ENCODE data around the gene GALNT11. TPM values are rescaled to one million over a fixed set of nuclear protein-coding genes. Genes with fewer than 3 reads are reported as not detected.
A peak's percentile ranks its signal among the peaks of the same experiment; 100 is the strongest.

Gene GALNT11
- total and polyA plus RNA-seq, 9 of the 15 experiments (the other 6 are each of a cell fraction or from before 2014, with no cell fraction given), result 8.2 to 59.5 (median 36.5) TPM

GRCh38 chr7:152128252-152128651, 102.8 kb downstream of the GALNT11 start:
- ATAC-seq, result no peak

GRCh38 chr7:152128741-152129461, 103.4 kb downstream of the GALNT11 start:
- Histone ChIP-seq H3K9me1 (ENCODE audit: control insufficient read depth, insufficient read depth, low read length) (no peaks in the 10 kb centered on the region), H3K9me3 (replicated peaks; ENCODE audit: control insufficient read depth, insufficient read depth, low read depth, low read length) (peaks cover 5% of the 10 kb centered on the region), H3K27me3 (ENCODE audit: control insufficient read depth in 2 of 2, insufficient read depth in 2 of 2, low read length in 2 of 2) (no peaks in the 10 kb centered on the region), H3K36me3 (ENCODE audit: control insufficient read depth, insufficient read depth, low read length) (peaks cover 88% of the 10 kb centered on the region), H2AFZ (ENCODE audit: low read depth, low read length) (no peak overlapping the region), H3K27ac (ENCODE audit: extremely low read depth, low read depth, low read length) (no peak overlapping the region), H3K4me3 (no peak overlapping the region), H3K4me1 (replicated peaks in 1 of 2; ENCODE audit: control insufficient read depth in 2 of 2, insufficient read depth in 2 of 2, low read length in 2 of 2) (0 out of 5 replicates have a peak, but pooled peaks cover 0 to 3% of the 10 kb centered on the region in 2 experiments), H3K79me2 (ENCODE audit: control insufficient read depth, insufficient read depth, low read length) (no peaks in the 10 kb centered on the region; the same call in 2 of the 3 replicates), H3K9ac (ENCODE audit: insufficient read depth in 1 of 2, low read depth in 2 of 2, low read length in 2 of 2) (no peak overlapping the region), H3K4me2 (ENCODE audit: insufficient read depth, low read length) (no peak overlapping the region), H4K20me1 (replicated peaks; ENCODE audit: control insufficient read depth, insufficient read depth, low read length) (no peaks in the 10 kb centered on the region)
- DNase-seq (ENCODE audit: extremely low read depth in 1 of 4, low spot score in 3 of 4), result no peak
- in situ Hi-C loops (cut with MboI), result no loop called here
- ATAC-seq, result no peak
- FAIRE-seq, result no peak
- BruUV-seq (replicated peaks), result no TSS peak
- intact Hi-C loops (cut with micrococcal nuclease), result no loop called here
- TF ChIP-seq RBM22 (IDR thresholded peaks at IDR 0.05; ENCODE audit: low read depth, low read length, poor library complexity, severe bottlenecking), result peak; percentile 23
- peak; percentile 79 for TF ChIP-seq PCBP1 (IDR thresholded peaks at IDR 0.05; ENCODE audit: low read depth, low read length, poor library complexity, severe bottlenecking)
- TF ChIP-seq ILF3 (IDR thresholded peaks at IDR 0.05; ENCODE audit: borderline replicate concordance), result no peak
- TF ChIP-seq POLR2G (IDR thresholded peaks at IDR 0.05; ENCODE audit: low read depth, low read length), result peak; percentile 66
- TF ChIP-seq ZBTB8A (IDR thresholded peaks at IDR 0.05; ENCODE audit: partially characterized antibody), result no peak
- no peak for TF ChIP-seq BRF1 (IDR thresholded peaks at IDR 0.05; ENCODE audit: borderline replicate concordance, extremely low read depth, insufficient read length)
- no peak for TF ChIP-seq NCOR1 (IDR thresholded peaks at IDR 0.05)
- peak; percentile 26; the same call in 1 of the 2 replicates for TF ChIP-seq TGIF2 (CRISPR knock-in tag; IDR thresholded peaks at IDR 0.05)
- TF ChIP-seq, protein P1, sequence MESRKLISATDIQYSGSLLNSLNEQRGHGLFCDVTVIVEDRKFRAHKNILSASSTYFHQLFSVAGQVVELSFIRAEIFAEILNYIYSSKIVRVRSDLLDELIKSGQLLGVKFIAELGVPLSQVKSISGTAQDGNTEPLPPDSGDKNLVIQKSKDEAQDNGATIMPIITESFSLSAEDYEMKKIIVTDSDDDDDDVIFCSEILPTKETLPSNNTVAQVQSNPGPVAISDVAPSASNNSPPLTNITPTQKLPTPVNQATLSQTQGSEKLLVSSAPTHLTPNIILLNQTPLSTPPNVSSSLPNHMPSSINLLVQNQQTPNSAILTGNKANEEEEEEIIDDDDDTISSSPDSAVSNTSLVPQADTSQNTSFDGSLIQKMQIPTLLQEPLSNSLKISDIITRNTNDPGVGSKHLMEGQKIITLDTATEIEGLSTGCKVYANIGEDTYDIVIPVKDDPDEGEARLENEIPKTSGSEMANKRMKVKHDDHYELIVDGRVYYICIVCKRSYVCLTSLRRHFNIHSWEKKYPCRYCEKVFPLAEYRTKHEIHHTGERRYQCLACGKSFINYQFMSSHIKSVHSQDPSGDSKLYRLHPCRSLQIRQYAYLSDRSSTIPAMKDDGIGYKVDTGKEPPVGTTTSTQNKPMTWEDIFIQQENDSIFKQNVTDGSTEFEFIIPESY (CRISPR knock-in tag; IDR thresholded peaks at IDR 0.05), result peak; percentile 36; the same call in 1 of the 2 replicates
- TF ChIP-seq CBX1 (IDR thresholded peaks at IDR 0.05; ENCODE audit: low read depth), result 0 out of 2 replicates have a peak, but pooled peaks have one; percentile 23
- ChIA-PET CTCF (ENCODE audit: low intra/inter-chr PET ratio) (no interaction called here), POLR2A (no interaction called here)
- 99% methylated on average over 46 of the region's 60 CpGs for WGBS (ENCODE audit: insufficient coverage, low coverage, missing lambda C conversion rate)

More at GRCh38 chr7:152128252-152128651, 102.8 kb downstream of the GALNT11 start:
- no peak overlapping the region for H2AFZ ChIP-seq (ENCODE audit: low read depth, low read length)
- H3K4me1 ChIP-seq (replicated peaks in 1 of 2; ENCODE audit: control insufficient read depth in 2 of 2, insufficient read depth in 2 of 2, low read length in 2 of 2), result 0 out of 5 replicates have a peak, but pooled peaks cover 0 to 3% of the 10 kb centered on the region in 2 experiments
- intact Hi-C loops (cut with micrococcal nuclease), result no loop called here
- H3K36me3 ChIP-seq (ENCODE audit: control insufficient read depth, insufficient read depth, low read length), result peaks cover 88% of the 10 kb centered on the region
- H3K9ac ChIP-seq (ENCODE audit: insufficient read depth in 1 of 2, low read depth in 2 of 2, low read length in 2 of 2), result no peak overlapping the region; a peak in 1 of 4 replicates
- in situ Hi-C loops (cut with MboI), result no loop called here
- 95% methylated on average over 15 of the region's 20 CpGs for WGBS (ENCODE audit: insufficient coverage, low coverage, missing lambda C conversion rate)
- CTCF ChIA-PET (ENCODE audit: low intra/inter-chr PET ratio), result no interaction called here
- POLR2A ChIA-PET, result interaction anchor here (1.1 kb wide), 1 partner anchor 13 kb away, joined by 3 read pairs; no protein-coding TSS in a partner anchor
- no TSS peak for BruUV-seq (replicated peaks)
- H3K9me1 ChIP-seq (ENCODE audit: control insufficient read depth, insufficient read depth, low read length), result no peaks in the 10 kb centered on the region
- H3K27me3 ChIP-seq (ENCODE audit: control insufficient read depth in 2 of 2, insufficient read depth in 2 of 2, low read length in 2 of 2), result no peaks in the 10 kb centered on the region
- peak; percentile 41 for TF ChIP-seq POLR2G (IDR thresholded peaks at IDR 0.05; ENCODE audit: low read depth, low read length)
- no peak for TF ChIP-seq ZNF75A (CRISPR knock-in tag; IDR thresholded peaks at IDR 0.05)
- peak; percentile 77 for TF ChIP-seq RBM22 (IDR thresholded peaks at IDR 0.05; ENCODE audit: low read depth, low read length, poor library complexity, severe bottlenecking)
- FAIRE-seq (no peak), DNase-seq (ENCODE audit: extremely low read depth in 1 of 4, low spot score in 3 of 4) (no peak)
- H3K27ac ChIP-seq (ENCODE audit: extremely low read depth, low read depth, low read length), result no peak overlapping the region
- no peaks in the 10 kb centered on the region; the same call in 2 of the 3 replicates for H3K79me2 ChIP-seq (ENCODE audit: control insufficient read depth, insufficient read depth, low read length)
- no peaks in the 10 kb centered on the region for H4K20me1 ChIP-seq (replicated peaks; ENCODE audit: control insufficient read depth, insufficient read depth, low read length)
- H3K9me3 ChIP-seq (replicated peaks; ENCODE audit: control insufficient read depth, insufficient read depth, low read depth, low read length), result peaks cover 5% of the 10 kb centered on the region
- no peak overlapping the region for H3K4me2 ChIP-seq (ENCODE audit: insufficient read depth, low read length)
- no peak overlapping the region for H3K4me3 ChIP-seq
